ENCODE results near the gene NDUFS7.

DNA sequence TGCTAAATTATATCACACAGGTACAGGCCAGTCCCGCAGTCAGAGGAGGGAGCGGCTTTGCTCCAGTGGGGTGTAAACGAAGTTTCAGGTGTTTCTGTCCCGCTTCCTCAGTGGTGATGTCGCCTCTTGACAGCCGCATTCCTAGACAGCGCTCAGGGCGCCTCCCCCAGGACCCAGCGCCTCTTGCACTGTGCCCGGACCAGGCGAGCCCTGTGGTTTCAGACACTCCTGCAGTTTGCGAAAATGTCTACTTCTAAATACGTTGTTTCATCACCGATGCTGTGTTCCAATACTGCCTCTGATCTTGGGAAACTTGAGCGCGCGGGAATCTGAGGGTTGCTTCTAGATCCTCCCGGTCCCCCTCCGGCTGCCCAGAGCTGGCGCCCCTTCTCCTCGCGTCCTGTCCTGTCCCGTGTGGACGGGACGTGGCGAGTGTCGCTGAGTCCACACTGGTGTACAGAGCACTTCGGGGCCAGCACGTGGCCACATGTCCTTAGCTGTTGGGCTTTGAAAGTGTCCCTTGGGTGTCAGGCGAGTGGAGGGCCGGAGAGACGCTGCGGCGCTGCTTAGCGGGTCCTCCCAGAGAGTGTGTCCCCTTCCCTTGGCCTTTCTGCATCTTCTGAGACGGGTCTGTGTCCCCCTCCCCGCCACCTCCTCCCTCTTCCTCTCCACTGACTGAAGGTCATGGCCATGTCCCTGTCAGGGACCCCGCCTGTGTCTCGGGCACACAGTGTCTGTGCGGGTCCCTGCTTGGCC lies 39.9 kb downstream of the NDUFS7 start:
- TF ChIP-seq, protein P1, sequence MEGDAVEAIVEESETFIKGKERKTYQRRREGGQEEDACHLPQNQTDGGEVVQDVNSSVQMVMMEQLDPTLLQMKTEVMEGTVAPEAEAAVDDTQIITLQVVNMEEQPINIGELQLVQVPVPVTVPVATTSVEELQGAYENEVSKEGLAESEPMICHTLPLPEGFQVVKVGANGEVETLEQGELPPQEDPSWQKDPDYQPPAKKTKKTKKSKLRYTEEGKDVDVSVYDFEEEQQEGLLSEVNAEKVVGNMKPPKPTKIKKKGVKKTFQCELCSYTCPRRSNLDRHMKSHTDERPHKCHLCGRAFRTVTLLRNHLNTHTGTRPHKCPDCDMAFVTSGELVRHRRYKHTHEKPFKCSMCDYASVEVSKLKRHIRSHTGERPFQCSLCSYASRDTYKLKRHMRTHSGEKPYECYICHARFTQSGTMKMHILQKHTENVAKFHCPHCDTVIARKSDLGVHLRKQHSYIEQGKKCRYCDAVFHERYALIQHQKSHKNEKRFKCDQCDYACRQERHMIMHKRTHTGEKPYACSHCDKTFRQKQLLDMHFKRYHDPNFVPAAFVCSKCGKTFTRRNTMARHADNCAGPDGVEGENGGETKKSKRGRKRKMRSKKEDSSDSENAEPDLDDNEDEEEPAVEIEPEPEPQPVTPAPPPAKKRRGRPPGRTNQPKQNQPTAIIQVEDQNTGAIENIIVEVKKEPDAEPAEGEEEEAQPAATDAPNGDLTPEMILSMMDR (IDR thresholded peaks at IDR 0.05): no peak
- TF ChIP-seq EZH2phosphoT487 (IDR thresholded peaks at IDR 0.05) (no peak), EZH2 (IDR thresholded peaks at IDR 0.05) (no peak)

Data from neural progenitor cell (in vitro differentiated cells).